DOHH2 (cell line): ENCODE data around the gene ZNFX1.

Source experiments
- EZH2phosphoT487 ChIP-seq: fragments of 200-600 bp; sonication (generic); IDR thresholded peaks from 2 replicates; pipeline ENCODE4 v1.6.1; 2017; ENCODE audit warnings: borderline replicate concordance, mild to moderate bottlenecking, antibody characterized with exemption, low read length, moderate library complexity, mixed read lengths
- TF ChIP-seq, protein P1 (sequence below): fragments of 200-600 bp; sonication (generic); IDR thresholded peaks from one replicate; pipeline ENCODE4 v1.5.1; 2014; ENCODE audit warnings: antibody characterized with exemption, mild to moderate bottlenecking, low read depth, low read length; ENCODE audit not compliant: poor library complexity, severe bottlenecking

DNA sequence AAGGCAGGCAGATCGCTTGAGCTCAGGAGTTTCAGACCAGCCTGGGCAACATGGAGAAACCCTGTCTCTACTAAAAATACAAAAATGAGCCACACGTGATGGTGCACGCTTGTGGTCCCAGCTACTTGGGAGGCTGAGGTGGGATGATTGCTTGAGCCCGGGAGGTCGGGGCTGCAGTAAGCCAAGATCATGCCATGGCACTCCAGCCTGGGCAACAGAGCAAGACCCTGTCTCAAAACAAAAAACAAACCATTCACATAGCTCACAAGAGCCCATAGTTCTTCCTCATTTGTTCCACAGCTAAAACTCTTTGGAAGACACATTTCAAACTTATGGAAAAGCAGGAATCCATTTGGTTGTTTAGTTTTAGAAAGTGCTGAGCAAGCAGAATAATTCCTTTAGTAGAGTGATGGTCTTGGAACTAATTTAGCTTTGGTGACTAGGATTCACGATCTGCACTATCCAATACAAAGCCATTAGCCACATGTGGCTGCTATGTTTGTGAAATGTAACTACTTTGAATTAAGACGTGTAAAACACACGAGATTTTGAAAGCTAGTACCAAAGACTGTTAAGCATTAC lies 4.1 kb downstream of the ZNFX1 start:
- TF ChIP-seq, protein P1, sequence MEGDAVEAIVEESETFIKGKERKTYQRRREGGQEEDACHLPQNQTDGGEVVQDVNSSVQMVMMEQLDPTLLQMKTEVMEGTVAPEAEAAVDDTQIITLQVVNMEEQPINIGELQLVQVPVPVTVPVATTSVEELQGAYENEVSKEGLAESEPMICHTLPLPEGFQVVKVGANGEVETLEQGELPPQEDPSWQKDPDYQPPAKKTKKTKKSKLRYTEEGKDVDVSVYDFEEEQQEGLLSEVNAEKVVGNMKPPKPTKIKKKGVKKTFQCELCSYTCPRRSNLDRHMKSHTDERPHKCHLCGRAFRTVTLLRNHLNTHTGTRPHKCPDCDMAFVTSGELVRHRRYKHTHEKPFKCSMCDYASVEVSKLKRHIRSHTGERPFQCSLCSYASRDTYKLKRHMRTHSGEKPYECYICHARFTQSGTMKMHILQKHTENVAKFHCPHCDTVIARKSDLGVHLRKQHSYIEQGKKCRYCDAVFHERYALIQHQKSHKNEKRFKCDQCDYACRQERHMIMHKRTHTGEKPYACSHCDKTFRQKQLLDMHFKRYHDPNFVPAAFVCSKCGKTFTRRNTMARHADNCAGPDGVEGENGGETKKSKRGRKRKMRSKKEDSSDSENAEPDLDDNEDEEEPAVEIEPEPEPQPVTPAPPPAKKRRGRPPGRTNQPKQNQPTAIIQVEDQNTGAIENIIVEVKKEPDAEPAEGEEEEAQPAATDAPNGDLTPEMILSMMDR, result no peak
- TF ChIP-seq EZH2phosphoT487, result no peak
